ENCODE data around the gene S1PR5. TPM values are rescaled to one million over a fixed set of nuclear protein-coding genes. Genes with fewer than 3 reads are reported as not detected.

The S1PR5 gene
- total RNA-seq, 3 donors from 2014 or later: 0.16 to 1.2 (median 0.66) TPM

- Histone ChIP-seq H3K36me3 (peaks cover 4% of the 10 kb centered on the region), H3K4me1 (no peaks in the 10 kb centered on the region), H3K27ac (peak overlapping the region; percentile 64 to 76), H3K27me3 (no peaks in the 10 kb centered on the region), H3K9me3 (no peaks in the 10 kb centered on the region), H3K4me3 (no peak overlapping the region)
- DNase-seq (ENCODE audit: low spot score in 2 of 2): peak in 1 of 2 donors; percentile 68
- TF ChIP-seq CTCF (IDR thresholded peaks at IDR 0.05) (no peak), POLR2AphosphoS5 (IDR thresholded peaks at IDR 0.05) (no peak)
- intact Hi-C loops (cut with DNase I; ENCODE audit: low total_unique reads): no loop called here
Measured at GRCh38 chr19:10554760-10555609, 37.7 kb upstream of the S1PR5 start.

GRCh38 chr19:10553943-10554381 lies 36.7 kb upstream of the S1PR5 start:
- Histone ChIP-seq H3K4me3 (no peak overlapping the region), H3K27me3 (no peaks in the 10 kb centered on the region), H3K9me3 (no peaks in the 10 kb centered on the region), H3K4me1 (no peaks in the 10 kb centered on the region), H3K36me3 (peaks cover 4% of the 10 kb centered on the region), H3K27ac (peak overlapping the region; percentile 29 to 76)
- peak in 1 of 2 donors; percentile 45 for DNase-seq (ENCODE audit: low spot score in 2 of 2)
- intact Hi-C loops (cut with DNase I; ENCODE audit: low total_unique reads): no loop called here
- TF ChIP-seq POLR2A (IDR thresholded peaks at IDR 0.05) (no peak), POLR2AphosphoS5 (IDR thresholded peaks at IDR 0.05) (no peak), CTCF (IDR thresholded peaks at IDR 0.05) (no peak)

- peak overlapping the region in 1 of 2 donors; percentile 38 for H3K27ac ChIP-seq
- intact Hi-C loops (cut with DNase I; ENCODE audit: low total_unique reads): no loop called here
Measured at GRCh38 chr19:10553087-10553667, 35.9 kb upstream of the S1PR5 start.

GRCh38 chr19:10552510-10553053 lies 35.3 kb upstream of the S1PR5 start:
- Histone ChIP-seq H3K27ac (peak overlapping the region in 1 of 2 donors; percentile 25), H3K27me3 (no peaks in the 10 kb centered on the region), H3K4me3 (no peak overlapping the region), H3K4me1 (no peaks in the 10 kb centered on the region), H3K9me3 (no peaks in the 10 kb centered on the region), H3K36me3 (peaks cover 4% of the 10 kb centered on the region)
- DNase-seq (ENCODE audit: low spot score in 2 of 2): no peak
- TF ChIP-seq POLR2AphosphoS5 (IDR thresholded peaks at IDR 0.05) (no peak), CTCF (IDR thresholded peaks at IDR 0.05) (no peak), POLR2A (IDR thresholded peaks at IDR 0.05) (no peak)
- intact Hi-C loops (cut with DNase I; ENCODE audit: low total_unique reads): no loop called here

More at GRCh38 chr19:10553087-10553667, 35.9 kb upstream of the S1PR5 start:
- peaks cover 4% of the 10 kb centered on the region for H3K36me3 ChIP-seq
- no peak for TF ChIP-seq CTCF (IDR thresholded peaks at IDR 0.05)
- TF ChIP-seq POLR2AphosphoS5 (IDR thresholded peaks at IDR 0.05): no peak
- no peak for TF ChIP-seq POLR2A (IDR thresholded peaks at IDR 0.05)
- no peaks in the 10 kb centered on the region for H3K4me1 ChIP-seq
- H3K4me3 ChIP-seq: no peak overlapping the region
- no peak for DNase-seq (ENCODE audit: low spot score in 2 of 2)
- H3K9me3 ChIP-seq: no peaks in the 10 kb centered on the region
- H3K27me3 ChIP-seq: no peaks in the 10 kb centered on the region

All from breast epithelium (tissue), 4 donors.